HCEC 1CT (cell line): Measurements from ENCODE around the gene LPO.

Experiments used
- DNase-seq: peaks from one replicate; pipeline ENCODE4 v3.0.0-alpha.2; 2017

LPO gene

GRCh38 chr17:58264407-58265103 lies 26.2 kb downstream of the LPO start:
- DNase-seq = no peak

GRCh38 chr17:58265271-58265670 lies 26.9 kb downstream of the LPO start:
- no peak for DNase-seq

- no peak for DNase-seq
Observed at GRCh38 chr17:58265902-58266875, 27.8 kb downstream of the LPO start.

GRCh38 chr17:58267347-58268324 lies 29.3 kb downstream of the LPO start:
- DNase-seq = no peak

GRCh38 chr17:58268326-58268725 lies 29.9 kb downstream of the LPO start:
- DNase-seq = no peak

- DNase-seq = no peak
Observed at GRCh38 chr17:58268774-58269556, 30.6 kb downstream of the LPO start.

GRCh38 chr17:58269557-58270291 lies 31.3 kb downstream of the LPO start:
- no peak for DNase-seq

GRCh38 chr17:58270476-58271215 lies 32.3 kb downstream of the LPO start:
- DNase-seq = no peak

GRCh38 chr17:58271216-58271931 lies 33.0 kb downstream of the LPO start:
- no peak for DNase-seq

GRCh38 chr17:58272367-58273280 lies 34.2 kb downstream of the LPO start:
- no peak for DNase-seq

- DNase-seq = no peak
Observed at GRCh38 chr17:58273453-58274104, 35.2 kb downstream of the LPO start.

- DNase-seq = no peak
Observed at GRCh38 chr17:58275417-58275816, 37.0 kb downstream of the LPO start.

- DNase-seq = no peak
Observed at GRCh38 chr17:58276423-58276822, 38.0 kb downstream of the LPO start.

- DNase-seq = no peak
Observed at GRCh38 chr17:58277107-58277801, 38.9 kb downstream of the LPO start.

GRCh38 chr17:58277802-58278595 lies 39.6 kb downstream of the LPO start:
- no peak for DNase-seq

- no peak for DNase-seq
Observed at GRCh38 chr17:58278661-58279015, 40.3 kb downstream of the LPO start.
